Measurements from ENCODE around the gene ANO10.

DNA sequence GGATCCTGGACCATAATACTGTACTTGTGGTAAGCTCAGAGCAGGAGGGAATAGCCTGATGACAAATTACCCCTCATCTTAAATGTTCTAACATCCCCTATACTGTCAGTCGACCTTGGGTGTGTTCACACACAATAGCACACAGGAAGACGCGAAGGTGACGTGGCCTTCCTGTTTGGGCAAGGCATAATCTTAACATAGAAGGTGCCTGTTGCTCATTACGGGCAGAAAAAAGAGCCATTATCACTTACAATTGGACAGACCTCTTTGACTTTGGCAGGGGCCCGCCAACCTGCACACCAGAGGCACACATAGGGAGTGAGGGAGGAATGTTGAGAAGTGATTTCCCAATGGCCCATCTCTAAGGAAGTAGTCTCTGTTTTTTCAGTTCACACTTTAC is 144.2 kb downstream of the ANO10 start:
- TF ChIP-seq, protein P1, sequence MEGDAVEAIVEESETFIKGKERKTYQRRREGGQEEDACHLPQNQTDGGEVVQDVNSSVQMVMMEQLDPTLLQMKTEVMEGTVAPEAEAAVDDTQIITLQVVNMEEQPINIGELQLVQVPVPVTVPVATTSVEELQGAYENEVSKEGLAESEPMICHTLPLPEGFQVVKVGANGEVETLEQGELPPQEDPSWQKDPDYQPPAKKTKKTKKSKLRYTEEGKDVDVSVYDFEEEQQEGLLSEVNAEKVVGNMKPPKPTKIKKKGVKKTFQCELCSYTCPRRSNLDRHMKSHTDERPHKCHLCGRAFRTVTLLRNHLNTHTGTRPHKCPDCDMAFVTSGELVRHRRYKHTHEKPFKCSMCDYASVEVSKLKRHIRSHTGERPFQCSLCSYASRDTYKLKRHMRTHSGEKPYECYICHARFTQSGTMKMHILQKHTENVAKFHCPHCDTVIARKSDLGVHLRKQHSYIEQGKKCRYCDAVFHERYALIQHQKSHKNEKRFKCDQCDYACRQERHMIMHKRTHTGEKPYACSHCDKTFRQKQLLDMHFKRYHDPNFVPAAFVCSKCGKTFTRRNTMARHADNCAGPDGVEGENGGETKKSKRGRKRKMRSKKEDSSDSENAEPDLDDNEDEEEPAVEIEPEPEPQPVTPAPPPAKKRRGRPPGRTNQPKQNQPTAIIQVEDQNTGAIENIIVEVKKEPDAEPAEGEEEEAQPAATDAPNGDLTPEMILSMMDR (tag by site-specific recombination; IDR thresholded peaks at IDR 0.05) = no peak
- no peak for TF ChIP-seq REST (tag by site-specific recombination; IDR thresholded peaks at IDR 0.05)
- TF ChIP-seq ZNF174 (tag by site-specific recombination; IDR thresholded peaks at IDR 0.05) = no peak
- TF ChIP-seq ZSCAN30 (tag by site-specific recombination; IDR thresholded peaks at IDR 0.05) = no peak
- TF ChIP-seq ZSCAN16 (tag by site-specific recombination; IDR thresholded peaks at IDR 0.05) = no peak
- no peak for TF ChIP-seq TRIM28 (IDR thresholded peaks at IDR 0.05; ENCODE audit: borderline replicate concordance, low read length)
- no peak for TF ChIP-seq ZNF785 (tag by site-specific recombination; IDR thresholded peaks at IDR 0.05)
- no peak for TF ChIP-seq ZNF274 (IDR thresholded peaks at IDR 0.05; ENCODE audit: low read length)
- TF ChIP-seq ZNF274 (tag by site-specific recombination; IDR thresholded peaks at IDR 0.05; ENCODE audit: borderline replicate concordance) = no peak
- no peak for TF ChIP-seq ZNF248 (tag by site-specific recombination; IDR thresholded peaks at IDR 0.05)
- no peak for TF ChIP-seq ZEB2 (tag by site-specific recombination; IDR thresholded peaks at IDR 0.05)
- no peak for TF ChIP-seq SP2 (tag by site-specific recombination; IDR thresholded peaks at IDR 0.05)
- no peak for TF ChIP-seq ZFP3 (tag by site-specific recombination; IDR thresholded peaks at IDR 0.05; ENCODE audit: low read depth)
- no peak for TF ChIP-seq ZNF133 (tag by site-specific recombination; IDR thresholded peaks at IDR 0.05)
